GM23248 (cell line): Measurements from ENCODE around the gene ITPKC.

Experiments used
- EZH2 ChIP-seq: fragments of 200-600 bp; sonication (generic); IDR thresholded peaks from 2 replicates; pipeline ENCODE4 v1.6.1; 2018; ENCODE audit warnings: antibody characterized with exemption, mild to moderate bottlenecking; ENCODE audit not compliant: insufficient read depth, poor library complexity, severe bottlenecking
- EZH2phosphoT487 ChIP-seq: fragments of 200-600 bp; sonication (generic); IDR thresholded peaks from 2 replicates; pipeline ENCODE4 v1.6.1; 2018; ENCODE audit warnings: antibody characterized with exemption, moderate library complexity, mild to moderate bottlenecking, low read depth; ENCODE audit not compliant: insufficient read depth

- TF ChIP-seq EZH2 (no peak), EZH2phosphoT487 (no peak)
Measured at GRCh38 chr19:40672038-40672437, 44.9 kb upstream of the ITPKC start.
